ENCODE measurements around the gene PAN3. TPM values are rescaled to one million over a fixed set of nuclear protein-coding genes. Genes with fewer than 3 reads are reported as not detected.

The PAN3 gene
- total and polyA plus RNA-seq, 4 experiments from 2014 or later = 2.8 to 66.7 (median 36.4) TPM

- ChIA-PET CTCF (ENCODE audit: partially characterized antibody) (no interaction called here), POLR2A (ENCODE audit: partially characterized antibody) (no interaction called here)
- Histone ChIP-seq H3K27ac (ENCODE audit: low read depth, low read length) (no peak overlapping the region), H3K4me3 (ENCODE audit: low read length in 2 of 2) (no peak overlapping the region), H3K36me3 (ENCODE audit: insufficient read depth, low read length) (no peaks in the 10 kb centered on the region), H3K9me3 (ENCODE audit: control insufficient read depth in 1 of 2, low read length in 2 of 2) (no peaks in the 10 kb centered on the region), H3K27me3 (ENCODE audit: insufficient read depth, low read length) (no peaks in the 10 kb centered on the region), H3K4me1 (ENCODE audit: insufficient read depth, low read length) (no peaks in the 10 kb centered on the region)
- peaks cover 1 to 7% of the 10 kb centered on the region in 2 donors for H3K27me3 Mint-ChIP-seq
- H3K36me3 Mint-ChIP-seq = no peaks in the 10 kb centered on the region
- peak overlapping the region in 1 of 7 donors; percentile 69 for H3K27ac Mint-ChIP-seq
- intact Hi-C loops (cut with micrococcal nuclease) = no loop called here
- H3K4me3 Mint-ChIP-seq = no peak overlapping the region
- H3K4me1 Mint-ChIP-seq = peaks cover 0 to 4% (median 0%) of the 10 kb centered on the region in 4 donors
- H3K9me3 Mint-ChIP-seq = no peaks in the 10 kb centered on the region
- DNase-seq = no peak
Measured at GRCh38 chr13:28338006-28338574, 199.7 kb downstream of the PAN3 start.

- POLR2A ChIA-PET (ENCODE audit: partially characterized antibody) = no interaction called here
- Histone ChIP-seq H3K4me3 (ENCODE audit: low read length in 2 of 2) (no peak overlapping the region), H3K36me3 (ENCODE audit: insufficient read depth, low read length) (no peaks in the 10 kb centered on the region), H3K27me3 (ENCODE audit: insufficient read depth, low read length) (no peaks in the 10 kb centered on the region), H3K4me1 (ENCODE audit: insufficient read depth, low read length) (no peaks in the 10 kb centered on the region), H3K9me3 (ENCODE audit: control insufficient read depth in 1 of 2, low read length in 2 of 2) (no peaks in the 10 kb centered on the region), H3K27ac (ENCODE audit: low read depth, low read length) (no peak overlapping the region)
- CTCF ChIA-PET (ENCODE audit: partially characterized antibody) = no interaction called here
- H3K27me3 Mint-ChIP-seq = peaks cover 1 to 7% of the 10 kb centered on the region in 2 donors
- H3K27ac Mint-ChIP-seq = no peak overlapping the region
- H3K4me1 Mint-ChIP-seq = peaks cover 0 to 4% (median 0%) of the 10 kb centered on the region in 4 donors
- no peaks in the 10 kb centered on the region for H3K36me3 Mint-ChIP-seq
- intact Hi-C loops (cut with micrococcal nuclease) = no loop called here
- H3K4me3 Mint-ChIP-seq = peak overlapping the region in 1 of 8 donors; percentile 10
- DNase-seq = no peak
- H3K9me3 Mint-ChIP-seq = no peaks in the 10 kb centered on the region
Measured at GRCh38 chr13:28338742-28339141, 200.4 kb downstream of the PAN3 start.

GRCh38 chr13:28339419-28339818 lies 201.1 kb downstream of the PAN3 start:
- Mint-ChIP-seq H3K27me3 (peaks cover 1 to 9% of the 10 kb centered on the region in 2 donors), H3K4me1 (peaks cover 0 to 4% (median 0%) of the 10 kb centered on the region in 4 donors), H3K27ac (no peak overlapping the region), H3K9me3 (no peaks in the 10 kb centered on the region), H3K4me3 (no peak overlapping the region), H3K36me3 (no peaks in the 10 kb centered on the region)
- Histone ChIP-seq H3K36me3 (ENCODE audit: insufficient read depth, low read length) (no peaks in the 10 kb centered on the region), H3K9me3 (ENCODE audit: control insufficient read depth in 1 of 2, low read length in 2 of 2) (no peaks in the 10 kb centered on the region), H3K4me1 (ENCODE audit: insufficient read depth, low read length) (no peaks in the 10 kb centered on the region), H3K27me3 (ENCODE audit: insufficient read depth, low read length) (no peaks in the 10 kb centered on the region), H3K27ac (ENCODE audit: low read depth, low read length) (no peak overlapping the region), H3K4me3 (ENCODE audit: low read length in 2 of 2) (no peak overlapping the region)
- no peak for DNase-seq
- CTCF ChIA-PET (ENCODE audit: partially characterized antibody) = no interaction called here
- POLR2A ChIA-PET (ENCODE audit: partially characterized antibody) = no interaction called here
- intact Hi-C loops (cut with micrococcal nuclease) = no loop called here

- Mint-ChIP-seq H3K27ac (no peak overlapping the region), H3K9me3 (no peaks in the 10 kb centered on the region), H3K36me3 (no peaks in the 10 kb centered on the region), H3K4me3 (no peak overlapping the region), H3K27me3 (peaks cover 1 to 10% of the 10 kb centered on the region in 2 donors), H3K4me1 (peaks cover 0 to 4% (median 0%) of the 10 kb centered on the region in 4 donors)
- intact Hi-C loops (cut with micrococcal nuclease) = no loop called here
- ChIA-PET POLR2A (ENCODE audit: partially characterized antibody) (no interaction called here), CTCF (ENCODE audit: partially characterized antibody) (no interaction called here)
- Histone ChIP-seq H3K4me1 (ENCODE audit: insufficient read depth, low read length) (no peaks in the 10 kb centered on the region), H3K4me3 (ENCODE audit: low read length in 2 of 2) (no peak overlapping the region), H3K9me3 (ENCODE audit: control insufficient read depth in 1 of 2, low read length in 2 of 2) (no peaks in the 10 kb centered on the region), H3K27ac (ENCODE audit: low read depth, low read length) (no peak overlapping the region), H3K27me3 (ENCODE audit: insufficient read depth, low read length) (peaks cover 1% of the 10 kb centered on the region), H3K36me3 (ENCODE audit: insufficient read depth, low read length) (no peaks in the 10 kb centered on the region)
- no peak for DNase-seq
Measured at GRCh38 chr13:28340272-28340793, 202.0 kb downstream of the PAN3 start.

GRCh38 chr13:28342251-28342650 lies 203.9 kb downstream of the PAN3 start:
- Mint-ChIP-seq H3K9me3 (no peaks in the 10 kb centered on the region), H3K27me3 (peaks cover 4 to 7% of the 10 kb centered on the region in 2 donors), H3K4me3 (no peak overlapping the region), H3K27ac (no peak overlapping the region), H3K4me1 (peaks cover 1 to 7% (median 4%) of the 10 kb centered on the region in 4 donors), H3K36me3 (no peaks in the 10 kb centered on the region)
- Histone ChIP-seq H3K27me3 (ENCODE audit: insufficient read depth, low read length) (peaks cover 4% of the 10 kb centered on the region), H3K36me3 (ENCODE audit: insufficient read depth, low read length) (no peaks in the 10 kb centered on the region), H3K9me3 (ENCODE audit: control insufficient read depth in 1 of 2, low read length in 2 of 2) (no peaks in the 10 kb centered on the region), H3K4me3 (ENCODE audit: low read length in 2 of 2) (no peak overlapping the region), H3K27ac (ENCODE audit: low read depth, low read length) (no peak overlapping the region), H3K4me1 (ENCODE audit: insufficient read depth, low read length) (peaks cover 2% of the 10 kb centered on the region)
- DNase-seq = no peak
- intact Hi-C loops (cut with micrococcal nuclease) = no loop called here
- ChIA-PET CTCF (ENCODE audit: partially characterized antibody) (no interaction called here), POLR2A (ENCODE audit: partially characterized antibody) (no interaction called here)

- H3K4me3 ChIP-seq (ENCODE audit: low read length in 2 of 2) = no peak overlapping the region
- no peak overlapping the region for H3K27ac ChIP-seq (ENCODE audit: low read depth, low read length)
- Mint-ChIP-seq H3K4me1 (peaks cover 8 to 17% (median 14%) of the 10 kb centered on the region in 4 donors), H3K36me3 (no peaks in the 10 kb centered on the region), H3K27ac (no peak overlapping the region), H3K27me3 (peaks cover 4 to 9% of the 10 kb centered on the region in 2 donors), H3K9me3 (no peaks in the 10 kb centered on the region), H3K4me3 (no peak overlapping the region)
- H3K27me3 ChIP-seq (ENCODE audit: insufficient read depth, low read length) = peaks cover 4% of the 10 kb centered on the region
- DNase-seq = no peak
- H3K9me3 ChIP-seq (ENCODE audit: control insufficient read depth in 1 of 2, low read length in 2 of 2) = no peaks in the 10 kb centered on the region
- ChIA-PET POLR2A (ENCODE audit: partially characterized antibody) (no interaction called here), CTCF (ENCODE audit: partially characterized antibody) (interaction anchor here (0.7 kb wide), 1 partner anchor 250 kb away, joined by 3 read pairs; no protein-coding TSS in a partner anchor)
- peaks cover 9% of the 10 kb centered on the region for H3K4me1 ChIP-seq (ENCODE audit: insufficient read depth, low read length)
- H3K36me3 ChIP-seq (ENCODE audit: insufficient read depth, low read length) = no peaks in the 10 kb centered on the region
- intact Hi-C loops (cut with micrococcal nuclease) = no loop called here
Measured at GRCh38 chr13:28344163-28344562, 205.8 kb downstream of the PAN3 start.
